Islet precursor cell (in vitro differentiated cells): Measurements from ENCODE around the gene ABCC10.
"Not testable (repeated sequence)": the region's sequence is repeated elsewhere in the genome, so short reads cannot be mapped to it uniquely, and the experiment has no call there.

Experiments
- DNase-seq: peaks from one replicate; pipeline ENCODE4 v3.0.0-alpha.2; 2018

Gene ABCC10

DNA sequence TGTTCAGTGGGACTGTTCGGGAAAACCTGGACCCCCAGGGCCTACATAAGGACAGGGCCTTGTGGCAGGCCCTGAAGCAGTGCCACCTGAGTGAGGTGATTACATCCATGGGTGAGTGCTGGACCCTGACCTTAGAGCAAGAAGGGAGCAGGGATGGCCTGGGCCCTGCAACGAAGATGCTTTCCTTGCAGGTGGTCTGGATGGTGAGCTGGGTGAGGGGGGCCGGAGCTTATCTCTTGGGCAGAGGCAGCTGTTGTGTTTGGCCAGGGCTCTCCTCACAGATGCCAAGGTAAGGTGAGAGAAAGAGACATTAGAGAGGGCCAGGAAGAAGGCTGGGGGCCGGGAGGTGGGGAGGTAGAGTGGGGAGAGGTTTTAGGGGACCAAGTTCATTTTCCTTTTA lies 21.6 kb downstream of the ABCC10 start:
- no peak for DNase-seq

DNA sequence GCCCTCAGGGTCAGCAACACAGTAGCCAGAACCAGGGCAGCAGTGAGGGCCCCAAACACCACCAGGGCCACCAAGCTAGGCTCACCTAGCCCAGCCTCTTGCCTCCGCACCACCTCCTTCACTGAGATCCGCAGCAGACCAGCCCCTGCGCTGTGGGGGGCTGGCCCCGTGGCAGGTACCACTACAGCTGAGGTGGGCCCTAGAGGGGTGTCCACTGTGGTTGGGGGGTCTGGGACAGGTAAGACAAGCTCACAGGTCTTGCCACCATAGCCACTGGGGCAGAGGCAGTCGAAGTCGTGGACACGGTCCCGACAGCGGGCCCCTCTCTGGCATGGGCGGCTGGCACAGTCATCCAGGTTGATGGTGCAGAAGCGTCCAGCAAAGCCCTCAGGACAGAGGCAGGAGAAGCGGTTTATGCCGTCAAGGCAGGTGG lies 23.4 kb downstream of the ABCC10 start:
- DNase-seq = no peak

GRCh38 chr6:43451348-43451747 lies 24.0 kb downstream of the ABCC10 start:
- DNase-seq = no peak

GRCh38 chr6:43451939-43452338 lies 24.6 kb downstream of the ABCC10 start:
- DNase-seq = no peak

DNA sequence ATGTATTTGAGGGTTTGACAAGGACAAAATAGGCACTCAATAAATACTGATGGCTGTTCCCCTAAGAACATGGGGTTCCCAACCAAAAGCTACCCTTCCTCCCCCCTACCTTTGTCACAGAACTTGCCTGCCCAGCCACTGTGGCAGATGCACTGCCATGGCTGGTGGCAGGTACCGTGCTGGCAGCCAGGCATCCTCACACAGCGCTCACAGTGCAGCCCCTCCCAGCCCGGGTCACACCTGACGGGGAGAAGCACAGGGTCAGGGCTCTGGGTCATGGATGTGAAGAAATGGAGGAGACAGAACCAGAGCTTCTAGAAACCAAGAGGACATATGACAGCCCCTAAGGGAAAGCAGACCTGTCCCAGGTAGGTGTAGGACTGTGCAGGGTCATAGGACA lies 25.6 kb downstream of the ABCC10 start:
- DNase-seq = no peak

- DNase-seq = no peak
Measured at GRCh38 chr6:43453831-43454230, 26.5 kb downstream of the ABCC10 start.

GRCh38 chr6:43454290-43454695 lies 27.0 kb downstream of the ABCC10 start:
- peak; percentile 95 for DNase-seq

GRCh38 chr6:43454696-43455530 lies 27.6 kb downstream of the ABCC10 start:
- DNase-seq = no peak

GRCh38 chr6:43455531-43456428 lies 28.4 kb downstream of the ABCC10 start, which contains the start of gene DLK2:
Gene DLK2 (minus strand): TSS chr6:43455548. CDS start chr6:43454825, 723 bp downstream.
- DNase-seq = peak; percentile 69

- DNase-seq = no peak
Measured at GRCh38 chr6:43457643-43458042, 30.3 kb downstream of the ABCC10 start.

DNA sequence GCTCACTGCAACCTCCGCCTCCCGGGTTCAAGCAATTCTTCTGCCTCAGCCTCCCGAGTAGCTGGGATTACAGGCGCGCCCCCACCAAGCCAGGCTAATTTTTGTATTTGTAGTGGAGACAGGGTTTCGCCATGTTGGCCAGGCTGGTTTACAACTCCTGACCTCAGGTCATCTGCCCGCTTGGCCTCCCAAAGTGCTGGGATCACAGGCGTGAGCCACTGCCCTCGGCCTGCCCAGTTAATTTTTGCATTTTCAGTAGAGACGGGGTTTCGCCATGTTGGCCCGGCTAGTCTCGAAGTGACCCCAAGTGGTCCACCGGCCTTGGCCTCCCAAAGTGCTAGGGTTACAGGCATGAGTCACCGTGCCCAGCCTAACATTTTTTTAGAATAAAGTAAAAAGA lies 30.8 kb downstream of the ABCC10 start:
- DNase-seq = not testable (repeated sequence)

GRCh38 chr6:43459535-43459934 lies 32.2 kb downstream of the ABCC10 start:
- DNase-seq = no peak

- DNase-seq = no peak
Measured at GRCh38 chr6:43460032-43460431, 32.7 kb downstream of the ABCC10 start.

DNA sequence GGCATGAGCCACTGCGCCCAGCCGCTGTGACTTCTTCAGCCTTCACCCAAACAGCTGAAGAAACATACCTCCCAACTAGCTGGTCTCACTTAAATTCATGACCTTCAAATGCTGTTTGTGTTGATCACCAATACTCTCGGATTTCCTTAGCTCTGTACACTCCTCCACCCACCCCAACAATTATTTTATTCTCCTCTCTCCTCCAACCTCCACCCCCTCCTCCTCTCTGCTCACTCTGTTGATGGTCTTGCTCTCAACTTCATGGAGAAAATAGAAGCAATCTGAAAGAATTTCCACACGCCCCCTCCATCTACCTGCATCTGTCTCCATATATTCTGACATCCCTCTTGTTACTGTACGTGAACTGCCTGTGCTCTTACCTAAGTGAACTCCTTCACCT lies 34.6 kb downstream of the ABCC10 start:
- DNase-seq = no peak

- DNase-seq = no peak
Measured at GRCh38 chr6:43464337-43464736, 37.0 kb downstream of the ABCC10 start.

DNA sequence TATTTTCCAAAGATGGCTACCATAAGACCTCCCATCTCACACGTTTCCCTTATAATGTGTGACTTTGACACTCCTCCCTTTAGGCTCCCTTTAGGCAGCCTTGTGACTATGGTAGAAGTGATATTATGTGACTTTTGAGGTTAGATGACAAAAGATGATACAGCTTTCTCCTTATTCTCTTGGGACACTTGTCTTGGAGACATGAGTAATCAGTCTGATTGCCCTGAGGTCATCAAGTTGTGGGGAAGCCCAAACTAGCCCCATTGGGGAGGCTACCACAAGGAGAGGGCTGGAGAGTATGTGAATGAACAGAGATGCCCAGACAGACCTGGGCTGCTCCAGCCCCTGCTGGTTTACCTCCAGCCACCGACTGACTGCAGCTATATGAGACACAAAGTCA lies 38.6 kb downstream of the ABCC10 start:
- no peak for DNase-seq

- not testable (repeated sequence) for DNase-seq
Measured at GRCh38 chr6:43467265-43467664, 39.9 kb downstream of the ABCC10 start.

GRCh38 chr6:43467752-43468151 lies 40.4 kb downstream of the ABCC10 start:
- no peak for DNase-seq

DNA sequence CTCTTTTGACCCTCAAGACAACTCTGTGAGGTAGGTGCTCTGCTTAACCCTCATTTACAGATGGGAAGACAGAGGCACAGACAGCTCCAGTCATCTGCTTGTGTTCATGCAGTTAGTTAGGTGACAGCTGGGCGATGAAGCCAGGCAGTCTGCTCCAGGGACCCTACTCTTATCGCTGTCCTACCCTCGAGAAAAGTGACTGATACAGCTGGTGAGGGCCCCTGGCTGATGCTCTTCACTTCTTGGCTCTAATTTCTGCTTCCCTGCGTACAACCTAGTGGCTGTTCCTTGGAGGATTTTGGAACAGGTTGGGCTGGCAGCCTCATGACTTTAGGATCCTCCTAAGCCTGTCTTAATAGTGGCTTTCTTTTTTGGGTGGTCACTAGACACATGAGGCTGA lies 40.9 kb downstream of the ABCC10 start:
- no peak for DNase-seq

GRCh38 chr6:43468748-43469681 lies 41.7 kb downstream of the ABCC10 start:
- DNase-seq = no peak

DNA sequence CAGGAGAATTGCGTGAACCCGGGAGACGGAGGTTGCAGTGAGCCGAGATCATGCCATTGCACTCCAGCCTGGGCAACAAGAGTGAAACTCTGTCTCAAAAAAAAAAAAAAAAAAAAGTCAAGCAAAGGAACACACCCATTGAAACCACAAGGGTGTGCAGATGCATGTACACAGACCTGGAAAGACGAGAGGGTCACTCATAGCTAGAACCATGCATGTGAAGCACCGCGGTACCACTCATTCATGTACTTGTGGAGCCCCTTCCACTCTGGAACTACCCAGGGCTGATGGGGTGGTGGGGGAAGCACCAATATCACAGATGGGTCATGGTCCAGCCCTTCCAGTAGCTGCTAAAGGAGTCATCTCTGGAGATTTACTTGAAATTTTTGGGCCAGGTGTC lies 42.6 kb downstream of the ABCC10 start:
- DNase-seq = no peak

GRCh38 chr6:43471399-43471798 lies 44.1 kb downstream of the ABCC10 start:
- DNase-seq = no peak

DNA sequence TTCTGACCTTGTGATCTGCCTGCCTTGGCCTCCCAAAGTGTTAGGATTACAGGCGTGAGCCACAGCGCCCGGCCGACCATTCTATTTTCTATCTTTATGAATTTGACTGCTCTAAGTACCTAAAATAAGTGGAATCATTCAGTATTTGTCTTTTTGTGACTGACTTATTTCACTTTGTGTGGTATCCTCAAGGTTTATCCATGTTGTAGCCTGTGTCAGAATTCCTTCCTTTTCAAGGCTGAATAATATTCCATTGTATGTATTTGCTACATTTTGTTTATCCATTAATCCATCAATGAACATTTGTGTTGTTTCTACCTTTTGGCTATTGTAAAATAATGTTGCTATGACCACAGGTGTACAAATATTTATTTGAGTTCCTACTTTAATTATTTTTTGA lies 45.2 kb downstream of the ABCC10 start:
- no peak for DNase-seq
